ENCODE measurements around the gene LRFN3.
A peak's percentile ranks its signal among the peaks of the same experiment; 100 is the strongest.

The LRFN3 gene

GRCh38 chr19:35931874-35932202, 4.3 kb upstream of the LRFN3 start:
- DNase-seq (ENCODE audit: low read depth in 2 of 2), result no peak
- no peak overlapping the region for H3K4me3 ChIP-seq (replicated peaks in 1 of 2; ENCODE audit: low read depth in 2 of 2, low read length in 2 of 2)
- TF ChIP-seq, protein P1, sequence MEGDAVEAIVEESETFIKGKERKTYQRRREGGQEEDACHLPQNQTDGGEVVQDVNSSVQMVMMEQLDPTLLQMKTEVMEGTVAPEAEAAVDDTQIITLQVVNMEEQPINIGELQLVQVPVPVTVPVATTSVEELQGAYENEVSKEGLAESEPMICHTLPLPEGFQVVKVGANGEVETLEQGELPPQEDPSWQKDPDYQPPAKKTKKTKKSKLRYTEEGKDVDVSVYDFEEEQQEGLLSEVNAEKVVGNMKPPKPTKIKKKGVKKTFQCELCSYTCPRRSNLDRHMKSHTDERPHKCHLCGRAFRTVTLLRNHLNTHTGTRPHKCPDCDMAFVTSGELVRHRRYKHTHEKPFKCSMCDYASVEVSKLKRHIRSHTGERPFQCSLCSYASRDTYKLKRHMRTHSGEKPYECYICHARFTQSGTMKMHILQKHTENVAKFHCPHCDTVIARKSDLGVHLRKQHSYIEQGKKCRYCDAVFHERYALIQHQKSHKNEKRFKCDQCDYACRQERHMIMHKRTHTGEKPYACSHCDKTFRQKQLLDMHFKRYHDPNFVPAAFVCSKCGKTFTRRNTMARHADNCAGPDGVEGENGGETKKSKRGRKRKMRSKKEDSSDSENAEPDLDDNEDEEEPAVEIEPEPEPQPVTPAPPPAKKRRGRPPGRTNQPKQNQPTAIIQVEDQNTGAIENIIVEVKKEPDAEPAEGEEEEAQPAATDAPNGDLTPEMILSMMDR (IDR thresholded peaks at IDR 0.05; ENCODE audit: low read depth, low read length), result no peak

DNA sequence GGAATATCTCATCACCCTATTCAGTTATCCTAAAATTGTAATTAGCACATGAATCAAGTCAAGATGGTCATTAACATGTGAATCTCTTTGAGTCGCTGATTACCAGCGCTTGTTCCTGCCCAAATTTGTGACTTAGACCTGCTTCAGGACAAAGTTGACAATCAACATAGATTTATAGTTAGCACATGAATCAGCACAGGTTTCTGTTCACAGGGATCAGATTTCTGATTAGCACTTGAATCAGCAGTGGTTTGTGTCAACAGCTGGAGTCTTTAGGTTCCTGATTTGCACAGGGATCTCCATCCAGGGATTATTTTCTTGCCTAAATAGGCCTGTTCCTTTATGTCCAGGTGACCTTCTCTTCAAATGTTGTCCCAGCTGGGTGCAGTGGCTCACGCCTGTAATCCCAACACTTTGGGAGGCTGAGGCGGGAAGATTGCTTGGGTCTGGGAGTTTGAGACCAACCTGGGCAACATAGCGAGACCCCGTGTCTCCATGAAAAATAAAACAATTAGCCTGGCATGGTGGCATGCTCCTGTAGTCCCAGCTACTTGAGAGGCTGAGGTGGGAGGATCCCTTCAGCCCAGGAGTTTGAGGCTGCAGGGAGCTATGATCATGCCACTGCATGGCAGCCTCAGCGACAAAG, 3.8 kb upstream of the LRFN3 start:
- no peak overlapping the region for H3K4me3 ChIP-seq (replicated peaks in 1 of 2; ENCODE audit: low read depth in 2 of 2, low read length in 2 of 2)
- no peak for DNase-seq (ENCODE audit: low read depth in 2 of 2)
- TF ChIP-seq, protein P1 (IDR thresholded peaks at IDR 0.05; ENCODE audit: low read depth, low read length), result no peak

DNA sequence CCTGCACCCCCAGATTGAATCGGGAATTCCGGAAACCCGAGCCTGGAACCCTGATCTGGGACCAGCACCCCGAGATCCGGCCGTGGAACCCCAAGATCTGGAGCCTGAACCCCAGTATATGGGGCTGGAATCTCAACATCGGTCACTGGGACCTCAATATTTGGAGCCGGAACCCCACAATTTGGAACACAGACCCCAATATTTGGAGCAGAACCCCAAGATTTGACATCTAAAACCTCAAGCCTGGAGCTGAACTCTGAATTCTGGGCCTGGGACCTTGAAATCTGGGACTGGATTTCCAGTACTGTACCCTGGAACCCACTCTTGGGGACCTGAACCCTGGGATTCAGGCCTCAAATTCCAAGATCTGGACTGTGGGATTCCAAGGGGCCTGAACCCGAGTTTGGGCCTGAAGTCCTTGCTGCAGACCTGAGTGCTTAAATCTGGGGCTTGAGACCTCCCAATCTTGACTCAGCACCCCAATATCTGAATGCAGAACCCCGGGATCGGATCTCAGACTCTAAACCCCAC, 629 bp downstream of the LRFN3 start:
- H3K4me3 ChIP-seq (replicated peaks in 1 of 2; ENCODE audit: low read depth in 2 of 2, low read length in 2 of 2), result peak overlapping the region; percentile 61 to 65
- TF ChIP-seq, protein P1 (IDR thresholded peaks at IDR 0.05; ENCODE audit: low read depth, low read length), result no peak
- DNase-seq (ENCODE audit: low read depth in 2 of 2), result no peak

- TF ChIP-seq, protein P1 (IDR thresholded peaks at IDR 0.05; ENCODE audit: low read depth, low read length), result no peak
- DNase-seq (ENCODE audit: low read depth in 2 of 2), result no peak
- H3K4me3 ChIP-seq (replicated peaks in 1 of 2; ENCODE audit: low read depth in 2 of 2, low read length in 2 of 2), result peak overlapping the region; percentile 61 to 65
Observed at GRCh38 chr19:35937345-35938281, 1.4 kb downstream of the LRFN3 start.

DNA sequence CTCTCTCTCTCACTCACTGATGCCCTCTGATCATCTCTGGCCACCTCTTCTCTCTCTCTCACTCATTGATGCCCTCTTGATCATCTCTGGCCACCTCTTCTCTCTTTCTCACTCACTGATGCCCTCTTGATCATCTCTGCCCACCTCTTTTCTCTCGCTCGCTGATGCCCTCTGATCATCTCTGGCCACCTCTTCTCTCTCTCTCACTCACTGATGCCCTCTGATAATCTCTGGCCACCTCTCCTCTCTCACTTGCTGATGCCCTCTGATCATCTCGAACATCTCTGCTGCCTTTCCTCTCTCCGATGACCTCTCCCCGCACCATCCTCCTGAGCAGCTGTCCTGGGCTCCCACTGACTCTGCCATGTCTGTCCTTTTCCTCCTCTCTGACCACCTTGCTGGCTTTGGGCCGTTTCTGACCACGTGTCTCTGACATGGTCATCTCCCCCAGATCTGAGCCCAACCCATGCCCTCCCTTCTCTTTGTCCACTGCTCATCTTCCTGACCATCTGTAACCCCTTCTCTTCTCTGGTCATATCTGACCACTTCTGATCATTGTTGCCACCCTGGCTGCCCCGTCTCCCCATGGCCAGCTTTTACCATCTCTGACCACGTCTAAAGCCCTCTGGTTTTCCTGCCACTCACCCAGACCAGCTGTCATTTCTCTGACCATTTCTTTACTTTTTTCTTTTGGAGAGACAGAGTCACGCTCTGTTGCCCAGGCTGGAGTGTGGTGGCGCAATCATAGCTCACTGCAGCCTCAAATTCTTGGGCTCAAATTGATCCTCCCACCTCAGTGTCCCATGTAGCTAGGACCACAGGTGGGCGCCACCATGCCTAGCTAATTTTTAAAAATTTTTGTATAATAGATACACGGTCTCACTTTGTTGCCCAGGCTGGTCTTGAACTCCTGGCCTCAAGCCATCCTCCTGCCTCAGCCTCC, 2.4 kb downstream of the LRFN3 start:
- no peak for DNase-seq (ENCODE audit: low read depth in 2 of 2)
- TF ChIP-seq, protein P1 (IDR thresholded peaks at IDR 0.05; ENCODE audit: low read depth, low read length), result no peak
- H3K4me3 ChIP-seq (replicated peaks in 1 of 2; ENCODE audit: low read depth in 2 of 2, low read length in 2 of 2), result peak overlapping the region in 1 of 2 donors; percentile 65
